GM12801 (cell line): Measurements from ENCODE around the gene ANKS1B.

ENCODE experiments used
- CTCF ChIP-seq: IDR thresholded peaks from one replicate; pipeline ENCODE4 v1.5.1; 2011; ENCODE audit warnings: control low read depth; ENCODE audit not compliant: insufficient read length; ENCODE audit errors: extremely low read depth

Gene ANKS1B

GRCh38 chr12:98696036-98696646, 1288.6 kb downstream of the ANKS1B start:
- TF ChIP-seq CTCF, result no peak

- TF ChIP-seq CTCF, result no peak
These were observed 1293.4 kb downstream of the ANKS1B start for GRCh38 chr12:98691351-98691750.

GRCh38 chr12:98686603-98687002, 1298.1 kb downstream of the ANKS1B start:
- TF ChIP-seq CTCF, result no peak
